Activated CD4-positive, alpha-beta T cell treated with anti-CD3 and anti-CD28 coated beads, Interleukin-10, Interleukin-2, amounts not matched to agents 100 ng/mL and 50 ng/mL, durations not matched to agents 16 hours and 8 hours (primary cell): ENCODE data around the gene MUCL3.
"Not testable (repeated sequence)": the region's sequence is repeated elsewhere in the genome, so short reads cannot be mapped to it uniquely, and the experiment has no call there.

ENCODE experiments used
- DNase-seq: peaks from one replicate; pipeline ENCODE4 v3.0.0-alpha.2; 2020

The MUCL3 gene

DNA sequence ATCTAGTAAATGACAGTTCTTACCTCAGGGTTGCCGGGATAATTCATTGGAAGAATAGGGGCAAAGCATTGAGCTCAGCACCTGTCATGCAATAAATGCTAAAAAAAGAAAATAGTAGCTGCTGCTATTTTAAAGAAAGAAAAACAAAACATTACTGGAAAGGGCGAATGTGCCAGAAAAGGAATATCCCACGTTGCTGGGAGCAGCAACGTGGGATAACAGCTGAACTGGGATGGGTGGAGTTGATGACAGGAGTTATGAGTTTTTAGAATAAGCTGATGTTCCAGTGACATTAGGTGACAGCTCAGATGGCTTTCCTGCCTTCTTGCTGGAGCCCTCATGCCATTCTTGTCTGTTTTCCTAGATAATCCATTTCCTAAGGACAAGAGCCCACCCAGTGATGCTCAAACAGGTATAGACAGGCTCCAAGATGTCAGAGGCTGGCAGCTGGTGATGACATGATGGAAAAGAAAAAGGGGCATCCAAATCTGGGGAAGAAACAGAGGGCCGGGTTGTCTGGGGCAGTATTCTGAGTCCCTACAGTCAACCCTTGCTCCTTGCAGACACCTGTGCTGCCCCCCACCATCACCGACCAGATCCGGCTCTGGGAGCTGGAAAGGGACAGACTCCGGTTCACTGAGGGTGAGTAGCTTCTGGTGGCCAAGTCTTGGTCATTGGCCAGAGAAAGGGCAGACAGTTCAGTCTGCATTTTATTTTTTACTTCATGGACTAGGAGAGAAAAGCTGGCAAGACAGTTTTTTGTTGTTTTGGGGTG lies 27.8 kb upstream of the MUCL3 start:
- DNase-seq, result no peak

DNA sequence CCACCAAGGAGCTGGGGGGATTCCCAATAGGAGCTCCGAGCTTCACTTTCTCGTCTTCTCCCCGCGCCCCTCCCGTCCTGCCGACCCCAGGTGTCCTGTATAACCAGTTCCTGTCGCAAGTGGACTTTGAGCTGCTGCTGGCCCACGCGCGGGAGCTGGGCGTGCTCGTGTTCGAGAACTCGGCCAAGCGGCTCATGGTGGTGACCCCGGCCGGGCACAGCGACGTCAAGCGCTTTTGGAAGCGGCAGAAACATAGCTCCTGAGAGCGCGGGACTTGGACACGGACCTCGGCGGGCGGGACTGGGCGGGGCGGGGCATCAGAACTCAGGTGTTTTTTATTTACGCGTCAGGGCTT lies 27.1 kb upstream of the MUCL3 start:
- no peak for DNase-seq

DNA sequence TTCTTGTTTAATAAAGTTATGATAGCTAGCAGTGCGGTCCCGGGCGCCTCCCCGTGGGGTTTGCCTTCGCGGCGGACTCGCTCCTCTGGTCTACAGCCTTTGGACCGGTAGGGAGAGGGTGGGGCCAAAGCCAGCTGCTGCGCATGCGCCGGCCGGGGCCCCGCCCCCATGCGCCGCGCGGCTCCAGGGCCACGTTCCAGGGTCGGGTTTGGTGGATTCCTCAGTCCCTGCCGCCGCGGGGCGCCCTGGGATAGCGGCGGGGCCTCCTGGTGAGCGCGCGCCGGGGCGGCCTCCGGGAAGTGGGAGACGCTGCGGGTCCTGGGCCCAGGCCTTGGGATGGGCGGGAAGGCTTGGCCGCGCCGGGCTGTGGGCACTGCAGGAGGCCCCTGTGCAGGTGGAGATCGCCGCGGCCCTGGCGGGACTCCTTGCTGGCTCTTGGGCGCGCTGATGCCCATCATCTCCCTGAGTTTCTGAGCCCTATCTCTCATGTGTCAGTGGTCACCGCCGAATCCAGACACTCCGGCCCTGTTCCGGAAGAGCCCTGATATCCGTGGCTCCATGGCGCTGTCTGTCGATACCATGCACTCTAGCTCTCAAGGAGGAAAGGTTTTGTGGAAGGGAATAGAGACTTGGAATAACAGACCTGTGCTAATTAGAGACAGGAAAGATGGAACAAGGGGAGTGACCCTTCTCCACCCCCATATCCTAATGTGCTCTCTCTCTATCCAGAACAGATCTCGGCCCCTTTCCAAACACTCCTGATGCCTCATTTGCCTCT lies 26.5 kb upstream of the MUCL3 start, which contains the start of gene VARS2:
TSS of gene VARS2 (plus strand) at position 163 of the 778 bp plus-strand sequence. CDS start at position 762, 599 bp downstream.
- peak; percentile 94 for DNase-seq

DNA sequence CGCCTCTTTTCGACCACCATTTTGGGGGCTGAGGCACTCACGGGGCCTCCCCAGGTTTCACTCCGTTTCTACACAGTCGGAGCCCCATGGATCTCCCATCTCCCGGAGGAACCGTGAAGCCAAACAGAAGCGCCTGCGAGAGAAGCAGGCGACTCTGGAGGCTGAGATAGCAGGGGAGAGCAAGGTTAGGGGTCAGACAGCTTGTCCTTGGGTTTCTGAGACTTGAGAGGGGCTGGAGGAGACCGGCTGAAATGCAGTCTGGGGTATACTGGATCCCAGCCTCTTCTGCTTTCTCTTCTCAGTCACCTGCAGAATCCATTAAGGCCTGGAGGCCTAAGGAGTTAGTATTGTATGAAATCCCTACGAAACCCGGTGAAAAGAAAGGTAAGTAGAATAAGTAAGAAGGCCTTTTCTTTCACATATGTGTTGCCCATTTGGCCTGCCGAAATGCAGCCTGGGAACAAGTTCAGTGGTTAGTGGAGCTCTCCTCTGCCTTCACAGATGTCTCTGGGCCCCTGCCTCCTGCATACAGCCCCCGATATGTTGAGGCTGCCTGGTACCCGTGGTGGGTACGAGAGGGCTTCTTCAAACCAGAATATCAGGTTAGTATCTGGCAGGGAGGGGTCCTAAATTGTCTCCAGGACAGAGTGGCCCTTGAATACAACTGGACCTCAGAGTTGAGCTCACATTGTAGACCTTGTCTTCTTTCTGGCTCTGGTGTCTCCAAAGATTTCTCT lies 25.8 kb upstream of the MUCL3 start:
- no peak for DNase-seq

DNA sequence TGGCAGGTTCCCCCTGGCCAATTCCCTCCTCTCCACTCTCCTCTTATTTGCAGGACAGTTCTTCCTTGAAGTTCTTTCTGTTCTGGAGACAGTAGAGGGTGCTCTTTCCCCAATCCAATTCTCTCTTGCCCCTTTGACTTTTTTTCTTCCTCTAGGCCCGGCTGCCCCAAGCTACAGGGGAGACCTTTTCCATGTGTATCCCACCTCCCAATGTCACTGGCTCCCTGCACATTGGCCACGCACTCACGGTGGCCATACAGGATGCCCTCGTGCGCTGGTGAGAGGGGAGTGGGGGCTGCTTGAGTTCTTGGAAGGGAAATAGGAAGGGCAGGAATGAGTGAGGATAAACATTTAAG lies 25.2 kb upstream of the MUCL3 start:
- DNase-seq, result peak; percentile 54

DNA sequence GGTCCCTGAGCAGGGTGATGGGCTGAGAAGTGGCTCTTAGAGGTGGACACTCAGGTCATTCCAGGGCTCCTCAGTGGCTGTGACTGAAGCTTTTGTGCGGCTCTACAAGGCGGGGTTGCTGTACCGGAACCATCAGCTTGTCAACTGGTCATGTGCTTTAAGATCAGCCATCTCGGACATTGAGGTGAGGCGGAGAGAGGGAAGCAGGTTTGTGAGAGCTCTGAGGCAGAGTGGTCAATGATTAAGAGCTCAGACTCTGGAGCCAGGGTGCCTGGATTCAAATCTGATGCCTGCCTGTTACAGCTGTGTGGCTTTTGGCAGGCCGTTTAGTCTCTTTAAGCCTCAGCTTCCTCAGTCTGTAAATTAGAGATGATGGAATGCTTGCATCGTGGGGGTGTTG lies 23.7 kb upstream of the MUCL3 start:
- no peak for DNase-seq

DNA sequence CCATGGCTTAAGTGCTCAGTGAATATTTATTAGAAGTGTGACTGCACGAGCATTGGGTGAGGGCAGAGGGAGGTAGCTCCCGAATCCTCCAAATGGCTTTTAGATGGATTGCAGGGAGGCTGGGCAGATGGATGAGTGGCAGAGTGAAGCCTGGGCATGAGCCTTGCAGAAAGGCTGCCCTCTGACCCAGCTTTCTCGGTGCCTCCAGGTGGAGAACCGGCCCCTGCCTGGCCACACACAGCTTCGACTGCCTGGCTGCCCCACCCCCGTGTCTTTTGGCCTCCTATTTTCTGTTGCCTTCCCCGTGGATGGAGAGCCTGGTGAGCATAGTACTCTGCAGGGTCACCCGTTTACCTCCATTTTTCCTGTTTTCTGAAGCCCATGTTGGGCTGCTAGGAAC lies 23.3 kb upstream of the MUCL3 start:
- DNase-seq, result no peak

DNA sequence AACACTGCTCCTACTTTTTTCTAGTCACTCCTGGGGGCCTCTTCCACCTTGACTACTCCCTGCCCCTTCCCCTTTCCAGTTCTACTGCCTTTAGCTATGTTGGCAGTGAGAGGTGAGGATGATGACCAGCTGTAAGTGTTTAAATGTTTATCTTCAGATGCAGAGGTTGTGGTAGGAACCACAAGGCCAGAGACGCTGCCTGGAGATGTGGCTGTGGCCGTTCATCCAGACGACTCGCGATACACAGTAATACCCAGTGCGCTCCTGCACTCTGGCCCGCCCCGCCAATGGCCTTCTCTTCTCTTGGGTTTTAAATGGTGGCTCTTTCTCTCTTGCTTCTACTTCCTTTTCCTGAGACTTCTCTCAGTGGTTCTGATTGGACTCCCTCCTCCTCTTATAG lies 22.1 kb upstream of the MUCL3 start:
- no peak for DNase-seq

DNA sequence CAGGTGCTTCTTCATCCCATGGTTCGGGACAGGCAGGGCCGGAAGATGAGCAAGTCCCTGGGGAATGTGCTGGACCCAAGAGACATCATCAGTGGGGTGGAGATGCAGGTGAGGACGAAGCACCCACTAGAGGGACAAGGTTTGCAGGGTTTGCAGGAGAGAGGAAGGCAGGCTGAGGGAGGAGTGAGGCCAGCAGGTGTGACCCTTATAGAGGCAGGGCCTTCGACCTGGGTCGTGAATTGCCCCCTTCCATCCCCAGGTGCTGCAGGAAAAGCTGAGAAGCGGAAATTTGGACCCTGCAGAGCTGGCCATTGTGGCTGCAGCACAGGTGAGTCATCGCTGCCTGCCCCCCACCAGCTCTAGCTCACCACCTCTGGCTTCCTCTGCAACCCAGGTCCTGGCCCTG lies 18.3 kb upstream of the MUCL3 start:
- no peak for DNase-seq

DNA sequence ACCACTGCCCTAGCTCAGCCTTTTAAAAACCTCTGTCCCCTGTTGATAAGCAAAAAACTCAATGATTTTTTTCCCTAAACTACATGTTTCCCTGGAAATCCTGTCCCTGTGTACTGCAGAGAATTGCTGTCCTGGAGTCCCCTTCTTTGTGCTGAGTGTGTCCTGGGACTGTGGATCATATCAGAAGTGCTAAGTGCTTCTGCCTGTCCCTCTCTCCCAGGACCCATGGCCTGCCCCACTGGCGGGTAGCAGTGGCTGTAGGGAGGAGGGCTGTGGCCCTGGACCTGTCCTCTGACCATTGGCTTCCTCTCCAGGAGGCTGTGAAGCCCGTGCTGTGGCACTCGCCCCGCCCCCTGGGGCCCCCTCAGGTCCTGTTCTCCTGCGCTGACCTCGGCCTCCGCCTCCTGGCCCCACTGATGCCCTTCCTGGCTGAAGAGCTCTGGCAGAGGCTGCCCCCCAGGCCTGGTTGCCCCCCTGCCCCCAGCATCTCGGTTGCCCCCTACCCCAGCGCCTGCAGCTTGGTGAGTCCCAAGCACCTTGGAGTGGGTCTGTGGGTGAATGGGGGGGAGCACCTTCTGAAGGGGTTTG lies 16.6 kb upstream of the MUCL3 start:
- not testable (repeated sequence) for DNase-seq

DNA sequence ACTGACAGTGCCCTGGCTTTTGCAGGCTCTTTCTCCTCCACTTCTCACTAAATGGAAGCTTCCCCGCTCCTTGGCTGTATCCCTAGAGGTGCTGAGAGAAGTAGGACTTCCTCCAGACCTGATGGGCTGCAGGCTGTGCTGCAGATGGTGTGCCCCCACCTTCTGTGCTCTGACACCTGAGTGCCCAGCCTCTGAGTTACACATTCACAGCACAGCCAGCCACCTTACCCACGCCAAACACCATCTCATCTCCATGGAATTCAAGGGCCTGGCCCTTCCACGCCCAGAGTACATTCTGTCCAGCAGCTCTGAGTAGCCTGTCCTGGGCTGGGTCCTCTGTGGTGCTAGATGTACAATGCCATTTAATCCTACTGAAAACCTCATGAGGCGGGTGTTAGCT lies 14.1 kb upstream of the MUCL3 start:
- DNase-seq, result no peak

DNA sequence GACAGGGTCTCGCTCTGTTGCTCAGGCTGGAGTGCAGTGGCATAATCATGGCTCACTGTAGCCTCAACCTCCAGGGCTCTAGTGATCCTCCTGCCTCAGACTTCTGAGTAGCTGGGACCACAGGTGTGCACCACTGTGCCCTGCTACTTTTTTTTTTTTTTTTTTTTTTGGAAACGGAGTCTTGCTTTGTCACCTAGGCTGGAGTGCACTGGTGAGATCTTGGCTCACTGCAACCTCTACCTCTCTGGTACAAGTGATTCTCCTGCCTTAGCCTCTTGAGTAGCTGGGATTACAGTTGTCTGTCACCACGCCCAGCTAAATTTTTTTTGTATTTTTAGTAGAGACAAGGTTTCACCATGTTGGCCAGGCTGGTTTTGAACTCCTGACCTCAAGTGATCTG lies 13.7 kb upstream of the MUCL3 start:
- DNase-seq, result not testable (repeated sequence)

DNA sequence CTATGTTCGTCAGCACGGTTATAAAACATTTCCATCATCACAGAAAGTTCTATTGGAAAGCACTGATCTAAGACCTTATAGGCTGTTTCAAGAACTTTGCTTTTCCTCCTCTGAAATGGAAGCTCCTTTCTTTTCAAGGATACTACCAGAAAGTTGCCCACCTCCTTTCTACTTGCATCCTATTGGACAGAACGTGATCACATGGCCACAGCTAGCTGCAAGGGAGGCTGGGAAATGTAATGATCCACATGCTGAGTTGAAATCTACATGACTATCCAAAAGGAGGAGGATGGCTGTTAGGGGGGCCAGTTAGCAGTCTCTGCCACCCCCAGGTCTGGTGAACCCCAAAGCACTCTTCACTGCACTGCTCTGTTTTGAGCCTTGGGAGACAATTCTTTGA lies 12.1 kb upstream of the MUCL3 start:
- DNase-seq, result no peak

DNA sequence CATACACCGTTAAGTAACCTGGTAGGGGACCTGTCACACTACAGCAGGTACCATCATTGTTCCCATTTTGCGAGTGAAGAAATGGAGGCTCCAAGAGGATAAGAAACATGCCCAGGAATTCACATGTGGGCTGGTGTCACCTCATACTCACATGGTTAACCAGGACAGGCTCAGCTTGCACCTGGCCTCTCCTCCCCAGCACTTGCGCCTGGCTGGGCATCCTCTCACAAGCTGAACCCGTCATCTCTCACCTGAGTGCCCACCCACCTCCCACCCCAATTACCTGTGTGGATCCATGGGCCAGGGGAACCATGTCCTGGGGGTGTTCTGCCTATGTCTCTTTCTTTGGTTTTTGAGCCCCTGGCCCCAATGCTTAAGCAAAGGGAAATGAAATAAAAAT lies 10.3 kb upstream of the MUCL3 start:
- DNase-seq, result no peak

DNA sequence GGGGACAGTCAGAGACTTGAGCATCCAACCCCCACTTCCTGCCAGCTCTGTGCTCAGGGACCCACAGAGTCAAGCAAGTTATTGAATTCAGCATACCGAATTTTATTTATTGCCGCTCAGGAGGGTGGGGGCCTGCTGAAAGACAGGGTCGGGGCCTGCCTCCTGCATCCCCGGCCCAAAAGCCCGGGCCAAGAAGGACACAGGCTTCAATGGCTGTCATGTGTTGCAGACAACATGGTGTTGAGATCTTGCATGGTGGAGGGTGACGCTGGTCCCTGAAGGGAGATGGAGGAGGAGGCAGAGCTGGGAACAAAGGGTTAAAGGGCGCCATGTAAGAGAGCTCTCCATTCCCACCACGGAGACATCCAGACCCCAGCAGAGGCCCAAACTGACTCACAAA lies 9.5 kb upstream of the MUCL3 start:
- DNase-seq, result no peak

DNA sequence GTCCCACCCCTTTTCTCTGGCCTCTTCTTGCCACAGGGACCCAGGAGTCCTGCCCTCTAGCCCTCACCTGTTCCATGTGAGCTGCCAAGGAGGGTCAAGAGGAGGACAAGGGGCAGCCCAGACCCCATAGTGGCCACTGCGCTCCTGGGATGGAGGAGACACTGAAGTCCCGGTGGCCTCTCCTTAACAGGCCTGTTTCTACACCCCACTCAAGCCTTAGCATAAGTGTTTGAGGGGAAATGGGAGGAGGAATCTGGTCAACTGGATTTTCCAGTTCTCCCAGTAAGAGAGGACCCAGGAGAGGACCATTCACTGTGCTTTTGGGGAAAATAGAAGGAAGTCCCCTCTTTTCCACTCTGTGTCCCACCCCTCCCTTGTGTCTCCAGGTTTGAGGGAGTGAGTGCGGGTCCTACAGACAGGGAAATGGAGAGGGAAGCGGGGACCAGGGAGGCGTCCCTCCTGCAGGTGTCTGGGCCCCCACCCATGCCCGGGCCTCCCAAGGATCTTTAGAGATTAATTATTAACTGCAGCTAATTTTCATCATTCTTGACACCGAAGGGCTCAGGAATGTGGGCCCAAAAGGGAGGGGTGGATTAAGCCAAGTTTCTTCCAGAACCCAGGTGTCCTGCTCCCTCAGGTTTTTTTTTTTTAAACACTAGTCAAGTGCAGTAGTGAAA lies 8.7 kb upstream of the MUCL3 start, which contains the start of gene SFTA2:
TSS of gene SFTA2 (minus strand) at position 202 of the 677 bp plus-strand sequence. CDS start at position 128, 74 bp downstream.
- no peak for DNase-seq

DNA sequence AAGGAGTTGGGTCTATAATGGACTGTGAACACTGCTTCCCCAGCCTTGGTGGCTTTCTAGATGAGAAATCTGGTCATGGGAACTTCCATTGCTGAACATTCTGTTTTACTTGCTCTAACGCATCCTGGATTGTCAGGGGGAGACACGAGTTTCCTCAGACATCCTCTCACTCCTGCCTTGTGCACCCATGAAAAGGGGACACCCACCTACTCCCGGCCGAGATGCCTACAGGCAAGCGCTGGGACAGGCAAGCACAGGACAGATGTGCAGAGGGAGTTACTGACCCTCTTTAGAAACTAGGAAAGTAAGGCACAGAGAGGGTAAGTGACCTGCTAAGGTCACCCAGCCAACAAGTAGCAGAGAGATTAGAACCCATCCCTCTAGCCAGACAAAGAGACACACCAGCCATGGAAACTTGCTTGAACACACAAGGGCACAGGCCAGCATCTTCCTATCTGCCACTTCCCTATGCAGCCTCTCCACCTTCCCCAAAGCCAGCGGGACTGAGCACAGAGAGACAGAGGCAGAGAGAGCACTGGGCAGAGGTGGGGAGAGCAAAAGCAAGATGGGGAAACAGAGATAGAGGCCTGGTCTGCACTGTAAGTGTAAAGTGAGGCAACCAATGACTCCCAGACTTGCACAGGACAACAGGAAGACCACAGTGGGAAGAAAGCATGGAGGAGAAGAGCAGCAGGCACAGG lies 8.0 kb upstream of the MUCL3 start:
- DNase-seq, result no peak

DNA sequence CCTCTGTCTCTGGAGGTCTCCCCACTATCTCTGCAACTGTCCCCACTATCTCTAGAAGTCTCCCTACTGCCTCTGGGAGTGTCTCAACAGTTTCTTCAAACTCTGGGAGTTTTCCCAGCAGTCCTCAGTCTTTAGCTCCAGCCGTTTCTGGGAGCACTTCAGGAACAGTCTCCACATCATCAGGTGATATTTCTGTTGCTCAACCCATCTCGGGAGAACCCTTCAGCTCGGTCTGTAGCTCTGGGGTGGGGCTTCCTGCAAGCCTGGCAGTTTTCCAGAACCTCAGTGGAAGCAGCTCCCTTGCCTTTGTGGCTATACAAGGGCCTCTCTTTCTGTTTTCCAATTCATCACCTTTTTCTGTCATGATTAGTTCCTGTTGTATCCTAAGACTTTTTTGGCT lies 5.8 kb upstream of the MUCL3 start:
- no peak for DNase-seq

DNA sequence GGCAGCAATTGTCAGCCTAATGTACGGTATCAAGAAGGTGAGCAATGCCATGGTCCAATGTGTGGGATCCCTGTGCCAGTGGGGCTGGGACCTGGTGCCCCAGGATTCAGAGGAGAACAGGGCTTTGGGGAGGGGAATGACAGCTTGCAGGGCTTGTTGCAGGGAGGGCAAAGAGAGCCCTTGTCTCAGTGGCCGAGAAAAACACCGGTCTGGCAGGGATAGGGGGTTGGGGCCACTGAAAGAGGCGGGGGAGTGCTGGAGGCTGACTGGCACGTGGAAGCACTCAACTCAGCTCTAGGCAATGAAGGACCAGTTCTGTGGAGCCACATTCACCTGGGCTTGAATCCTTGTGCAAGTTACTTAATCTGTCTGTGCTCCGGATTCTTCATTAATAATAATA lies 3.5 kb upstream of the MUCL3 start:
- no peak for DNase-seq

DNA sequence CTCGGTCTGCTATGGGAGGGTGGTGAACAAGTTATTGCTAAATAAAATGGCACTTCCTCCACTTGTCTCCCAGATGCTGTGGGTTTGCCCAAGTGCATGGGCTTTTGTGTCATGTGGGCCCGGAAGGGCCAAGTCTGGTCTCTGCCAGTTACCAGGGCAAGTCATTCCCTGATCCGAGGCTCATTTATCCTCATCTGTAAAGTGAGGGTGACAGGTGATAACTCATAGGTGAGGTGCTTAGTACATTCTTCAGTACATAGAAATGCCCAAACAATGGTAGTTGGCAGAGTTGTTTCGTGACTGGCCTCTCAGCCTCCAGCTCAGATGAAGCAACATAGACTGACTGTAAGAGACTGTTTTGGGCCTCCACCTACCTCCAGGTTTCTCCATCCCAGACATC lies 2.0 kb upstream of the MUCL3 start:
- no peak for DNase-seq

DNA sequence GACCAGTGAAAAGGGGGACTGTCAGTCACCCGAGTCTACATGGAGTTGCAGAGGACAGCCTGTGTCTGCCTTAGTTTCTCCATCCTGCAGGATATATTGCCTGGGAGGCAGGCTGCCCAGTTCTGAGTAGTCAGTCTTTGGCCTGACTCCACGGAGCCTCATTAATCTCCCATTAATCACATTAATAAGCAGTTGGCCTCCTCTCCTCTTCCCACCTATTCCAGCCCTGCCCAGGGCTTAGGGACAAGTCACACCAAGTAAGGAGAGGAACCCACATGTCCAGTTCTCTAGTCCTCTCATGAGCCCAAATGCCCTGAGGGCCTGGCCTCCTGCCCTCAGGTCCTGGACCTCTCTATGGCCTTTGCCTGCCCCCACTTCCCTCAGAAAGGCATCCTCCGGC lies 1.3 kb upstream of the MUCL3 start:
- no peak for DNase-seq
